C1 segment of cervical spinal cord (tissue), 14 donors: ENCODE measurements around the gene CORO1C.
"Not testable (repeated sequence)": the region's sequence is repeated elsewhere in the genome, so short reads cannot be mapped to it uniquely, and the experiment has no call there.

Source experiments
- DNase-seq, 14 donors: peaks; one replicate each; lab custom pipeline; 2025; lab: John Stamatoyannopoulos, UW

Gene CORO1C

GRCh38 chr12:108677381-108677780 lies 53.9 kb downstream of the CORO1C start:
- DNase-seq: no peak

DNA sequence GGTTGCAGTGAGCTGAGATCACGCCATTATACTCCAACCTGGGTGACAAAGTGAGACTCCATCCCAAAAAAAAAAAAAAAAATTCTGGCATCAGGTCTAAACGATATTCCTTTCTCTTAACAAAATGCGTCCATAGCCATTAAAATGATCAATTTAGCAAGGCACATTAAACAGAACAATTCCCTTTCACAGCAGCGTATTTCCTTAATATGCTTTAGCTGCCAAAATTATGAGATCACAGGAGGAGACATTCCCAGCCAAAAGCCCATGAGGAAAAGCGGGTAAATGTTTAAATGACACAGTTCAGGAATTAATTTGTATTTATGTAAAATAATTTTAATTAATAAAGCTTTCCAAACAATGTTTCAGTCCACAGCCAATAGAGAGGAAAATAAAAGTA lies 54.6 kb downstream of the CORO1C start:
- no peak for DNase-seq

DNA sequence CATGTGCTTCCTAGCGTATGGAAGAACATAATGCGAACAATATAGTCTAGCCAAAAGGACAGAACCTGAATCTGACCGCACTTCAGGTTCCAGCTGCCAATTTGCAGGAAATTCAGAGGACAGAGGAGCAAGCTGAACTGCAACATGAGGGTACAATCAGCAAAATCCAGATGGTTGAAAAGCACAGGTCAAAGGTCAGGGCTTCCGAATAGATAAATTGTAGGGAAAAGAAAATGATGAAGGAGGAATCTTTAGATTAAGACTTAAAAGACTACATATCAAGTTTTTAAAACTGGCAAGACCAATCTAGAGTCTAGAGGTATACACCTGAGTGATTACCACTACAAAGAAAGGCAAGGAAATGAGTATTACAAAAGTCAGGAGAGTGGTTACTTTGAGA lies 55.5 kb downstream of the CORO1C start:
- DNase-seq: no peak

- DNase-seq: no peak
Observed at GRCh38 chr12:108672054-108672453, 59.3 kb downstream of the CORO1C start.

GRCh38 chr12:108671110-108671509 lies 60.2 kb downstream of the CORO1C start:
- DNase-seq: no peak

DNA sequence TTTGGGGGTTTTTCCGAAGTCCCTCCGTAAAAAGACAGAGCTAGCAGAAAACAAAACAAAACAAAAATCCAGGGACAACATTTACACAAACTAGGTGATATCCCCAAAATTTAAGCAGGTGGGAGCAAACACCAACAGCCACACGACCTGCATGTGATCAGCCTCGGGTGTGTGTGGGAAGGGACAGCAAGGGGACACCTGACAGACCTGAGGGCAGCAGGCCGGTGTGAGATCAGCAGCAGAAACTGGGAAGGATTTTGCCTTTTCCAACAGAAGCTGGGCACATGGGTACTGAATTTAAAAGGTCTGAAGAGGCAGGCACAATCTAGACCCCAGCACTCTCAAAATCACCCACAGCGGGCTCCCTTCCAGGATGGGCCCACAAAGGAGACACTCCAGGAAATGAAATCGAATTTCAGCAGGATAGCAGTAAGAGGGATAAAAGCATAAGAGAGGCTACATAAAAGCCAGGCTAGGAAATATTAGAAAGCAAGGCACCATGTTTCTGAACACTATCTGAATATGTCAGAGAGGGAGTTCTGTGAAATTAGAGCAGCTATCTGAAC lies 61.2 kb downstream of the CORO1C start:
- DNase-seq: no peak

DNA sequence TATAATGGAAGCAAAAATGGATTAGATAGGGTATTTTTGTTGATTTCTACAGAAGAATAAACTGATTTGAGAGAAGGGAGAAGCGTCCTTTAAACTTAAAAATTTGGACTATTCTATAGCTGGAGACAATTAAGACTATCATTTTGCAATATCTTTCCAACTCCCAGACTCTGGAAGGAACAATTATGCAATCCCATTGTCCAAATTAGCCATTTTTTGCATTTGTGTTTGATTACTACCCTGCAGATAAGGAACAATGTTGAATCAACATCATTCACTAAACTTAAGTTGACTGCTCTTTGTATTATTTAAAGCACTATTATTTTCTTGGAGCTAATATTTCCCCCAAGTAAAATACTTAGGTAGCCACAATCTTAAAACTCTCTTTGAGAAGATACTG lies 62.8 kb downstream of the CORO1C start:
- DNase-seq: no peak

DNA sequence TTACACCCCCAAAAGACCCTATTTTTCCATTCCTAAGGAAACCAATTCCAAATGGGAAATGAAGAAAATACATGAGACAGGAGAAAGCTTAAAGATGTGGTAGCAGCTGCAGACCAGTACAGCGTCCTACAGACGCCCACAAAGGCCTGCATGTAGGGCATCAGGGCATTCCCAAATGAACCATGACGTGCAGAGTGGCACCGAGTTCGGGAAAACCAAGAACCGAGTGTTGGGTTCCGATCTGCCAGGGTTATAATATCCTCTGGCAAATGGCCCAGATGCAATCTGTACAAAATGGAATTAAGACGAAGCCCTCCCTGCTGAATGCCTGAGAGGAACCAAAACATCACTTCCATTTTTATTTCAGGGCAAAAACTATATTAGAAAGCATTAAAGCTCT lies 63.3 kb downstream of the CORO1C start:
- no peak for DNase-seq

- DNase-seq: no peak
Observed at GRCh38 chr12:108667349-108667748, 64.0 kb downstream of the CORO1C start.

- DNase-seq: peak in 7 of 14 donors; percentile 17 to 67 (median 28)
Observed at GRCh38 chr12:108666401-108666881, 64.9 kb downstream of the CORO1C start.

DNA sequence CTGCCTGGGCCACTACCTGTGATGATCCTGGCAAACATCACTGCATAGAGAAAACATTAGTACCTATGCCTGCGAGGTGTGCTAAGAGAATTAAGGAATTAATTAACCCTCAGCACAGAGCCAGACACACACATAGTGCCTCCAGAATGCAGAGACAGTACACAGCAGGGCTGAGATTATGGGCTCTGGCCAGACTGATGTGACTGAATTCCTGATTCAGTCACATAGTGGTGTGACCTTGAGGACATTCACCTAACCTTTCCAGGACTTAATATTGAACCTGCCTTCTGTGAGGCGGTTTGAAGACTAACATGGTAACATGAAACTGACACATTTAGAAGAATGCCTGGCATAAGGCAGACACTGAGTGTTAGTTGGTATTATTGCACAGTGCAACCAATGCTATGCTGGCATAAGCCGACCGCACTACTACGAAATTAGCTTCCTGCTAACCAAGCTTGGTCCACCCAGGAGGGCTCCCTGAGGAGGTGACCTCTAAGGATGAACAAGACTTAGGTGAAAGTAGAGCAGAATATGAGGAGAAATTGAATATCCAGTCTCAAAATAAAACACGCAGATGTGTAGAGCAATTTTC lies 65.6 kb downstream of the CORO1C start:
- DNase-seq: no peak

DNA sequence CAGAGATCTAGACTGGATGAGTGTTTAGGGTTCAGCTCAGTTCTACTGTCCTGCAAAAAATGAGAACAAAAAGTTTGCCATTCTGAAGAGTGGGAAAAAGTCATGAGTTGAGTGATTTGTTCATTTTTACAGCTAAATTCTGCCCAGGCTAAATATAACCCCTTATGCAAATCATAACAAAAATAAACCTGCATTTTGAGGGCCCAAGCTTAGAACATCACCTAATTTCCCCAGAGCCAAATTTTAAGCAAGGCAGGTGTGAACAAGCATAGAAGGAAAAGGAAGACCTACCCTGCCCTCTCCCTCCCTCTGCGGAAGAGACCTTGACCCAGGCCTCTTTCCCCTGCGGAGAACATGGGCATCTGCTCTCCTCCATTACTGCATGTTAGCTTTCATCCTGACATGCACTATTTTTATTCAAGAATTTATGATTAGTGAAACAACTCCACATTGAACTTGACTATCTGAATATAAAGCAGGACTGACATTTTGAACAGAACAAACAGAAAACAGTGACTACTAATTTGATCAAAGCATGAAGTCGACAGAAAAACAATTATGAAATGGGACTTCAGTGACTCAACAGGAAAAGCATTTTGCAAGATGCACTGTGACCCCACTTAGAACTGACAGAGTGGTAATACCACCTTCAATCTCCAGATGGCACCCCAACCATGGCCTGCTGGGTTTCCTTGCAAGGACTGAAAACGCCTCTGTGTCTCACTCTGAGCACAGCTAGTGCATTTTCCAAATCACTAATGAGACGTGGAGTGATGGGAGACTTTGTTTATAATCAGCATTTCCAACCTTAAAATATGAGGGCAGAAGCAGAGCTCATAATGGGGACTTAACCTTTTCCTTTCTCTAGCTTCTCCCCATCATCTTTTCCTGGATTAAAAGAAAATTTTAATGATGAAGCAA lies 66.7 kb downstream of the CORO1C start:
- DNase-seq: peak in 12 of 14 donors; percentile 17 to 82 (median 68)

GRCh38 chr12:108663324-108664015 lies 67.8 kb downstream of the CORO1C start:
- no peak for DNase-seq

- DNase-seq: not testable (repeated sequence)
Observed at GRCh38 chr12:108658115-108658514, 73.2 kb downstream of the CORO1C start.

DNA sequence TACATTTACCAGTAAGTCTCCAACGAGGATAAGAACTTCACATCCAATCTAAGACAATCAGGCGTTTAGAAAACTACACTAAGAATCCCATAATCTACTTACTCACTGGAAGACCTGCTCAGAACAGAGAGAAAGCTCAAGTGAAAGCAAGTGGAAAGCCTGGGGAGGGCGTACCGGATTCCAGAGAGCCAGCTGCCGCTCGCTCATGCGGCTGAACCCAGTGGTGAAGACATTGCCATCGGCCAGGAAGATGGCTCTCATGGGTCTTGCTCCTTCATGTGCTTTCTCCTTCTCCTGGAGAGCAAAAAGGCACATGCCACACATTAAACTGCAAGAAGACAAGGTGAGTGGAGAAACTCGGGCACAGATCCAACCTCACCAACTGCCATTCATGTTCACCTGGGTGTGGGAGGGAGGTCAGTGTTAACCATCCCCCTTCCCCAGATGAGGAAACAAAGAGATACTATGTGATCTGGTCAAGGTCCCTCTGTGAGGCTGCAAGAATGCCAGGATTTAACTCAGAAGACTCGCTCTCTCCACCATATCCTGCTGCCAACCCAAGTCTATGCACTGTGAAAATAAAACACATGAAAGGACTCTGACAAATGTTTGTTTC lies 74.1 kb downstream of the CORO1C start:
- no peak for DNase-seq

GRCh38 chr12:108656247-108656646 lies 75.1 kb downstream of the CORO1C start:
- not testable (repeated sequence) for DNase-seq

- DNase-seq: not testable (repeated sequence)
Observed at GRCh38 chr12:108655812-108656175, 75.5 kb downstream of the CORO1C start.

- not testable (repeated sequence) for DNase-seq
Observed at GRCh38 chr12:108654622-108655021, 76.7 kb downstream of the CORO1C start.

- no peak for DNase-seq
Observed at GRCh38 chr12:108653922-108654321, 77.4 kb downstream of the CORO1C start.

- no peak for DNase-seq
Observed at GRCh38 chr12:108653082-108653516, 78.2 kb downstream of the CORO1C start.

- no peak for DNase-seq
Observed at GRCh38 chr12:108650083-108650482, 81.2 kb downstream of the CORO1C start.
